IMR-90 (cell line): ENCODE data around the gene CUTA. TPM values are rescaled to one million over a fixed set of nuclear protein-coding genes. Genes with fewer than 3 reads are reported as not detected.

Experiments
- ATAC-seq: fragments of 200-7000 bp; cut with Tn5 transposase; 2 replicates; pipeline ENCODE4 v1.9.1; 2020; ENCODE audit warnings: low read depth, mild to moderate bottlenecking, moderate library complexity
- BruUV-seq: library from RNA; stranded (reverse); fragments of 400-500 nt; replicated peaks from 2 replicates; lab custom pipeline; 2021; lab: Mats Ljungman, UMichigan
- CTCF ChIA-PET: fragments of 300-600 bp; formaldehyde crosslinking; extraction: SDS; loops from one replicate; lab custom pipeline; 2021; ENCODE audit warnings: antibody characterized with exemption; lab: Yijun Ruan, JAX
- POLR2A ChIA-PET: fragments of 300-600 bp; sonication (Branson Sonifier 250); formaldehyde crosslinking; loops from one replicate; lab custom pipeline; 2022; ENCODE audit warnings: antibody characterized with exemption; ENCODE audit not compliant: unreplicated experiment; lab: Charles Lee
- DNase-seq: peaks from one replicate; pipeline ENCODE4 v3.0.0; 2013
- H2AFZ ChIP-seq: replicated peaks from 2 replicates; pipeline ENCODE3; 2013; ENCODE audit warnings: low read length, mild to moderate bottlenecking; ENCODE audit not compliant: poor library complexity
- H2AK5ac ChIP-seq: 2 replicates; pipeline ENCODE4 v1.6.1; 2013; ENCODE audit warnings: low read depth, low read length, inconsistent platforms
- H2AK9ac ChIP-seq: replicated peaks from 2 replicates; pipeline ENCODE3; 2013; ENCODE audit warnings: mild to moderate bottlenecking, low read depth, low read length, moderate library complexity; ENCODE audit not compliant: poor library complexity
- H2BK120ac ChIP-seq: 2 replicates; pipeline ENCODE4 v1.6.1; 2013; ENCODE audit warnings: low read depth, low read length, inconsistent platforms
- H2BK15ac ChIP-seq: 3 replicates; pipeline ENCODE4 v1.6.1; 2013; ENCODE audit warnings: low read depth, low read length, inconsistent platforms
- H2BK20ac ChIP-seq: 2 replicates; pipeline ENCODE4 v1.6.1; 2013; ENCODE audit warnings: low read depth, mild to moderate bottlenecking, inconsistent platforms, low read length, moderate library complexity
- H2BK5ac ChIP-seq: 2 replicates; pipeline ENCODE4 v1.6.1; 2013; ENCODE audit warnings: mild to moderate bottlenecking, low read depth, low read length, inconsistent platforms; ENCODE audit not compliant: poor library complexity, severe bottlenecking
- H3K14ac ChIP-seq: replicated peaks from 2 replicates; pipeline ENCODE4 v1.6.1; 2013; ENCODE audit warnings: low read depth, low read length, inconsistent platforms
- H3K18ac ChIP-seq: 2 replicates; pipeline ENCODE4 v1.6.1; 2013; ENCODE audit warnings: low read depth, low read length, control low read depth
- H3K23ac ChIP-seq: 2 replicates; pipeline ENCODE4 v1.6.1; 2013; ENCODE audit warnings: low read depth, low read length, inconsistent platforms
- H3K27ac ChIP-seq: 2 replicates; pipeline ENCODE4 v1.5.1; 2013; ENCODE audit warnings: mild to moderate bottlenecking, control low read depth, low read length; ENCODE audit not compliant: insufficient read depth
- H3K27me3 ChIP-seq: 2 replicates; pipeline ENCODE4 v1.6.1; 2013; ENCODE audit warnings: low read length; ENCODE audit not compliant: control insufficient read depth, insufficient read depth
- H3K36me3 ChIP-seq: 2 replicates; pipeline ENCODE4 v1.6.1; 2013; ENCODE audit warnings: low read length, mixed read lengths; ENCODE audit not compliant: control insufficient read depth, insufficient read depth
- H3K4ac ChIP-seq: 2 replicates; pipeline ENCODE4 v1.6.1; 2013; ENCODE audit warnings: low read depth, low read length, inconsistent platforms
- H3K4me1 ChIP-seq: 2 replicates; pipeline ENCODE4 v1.6.1; 2013; ENCODE audit warnings: low read length, mixed read lengths; ENCODE audit not compliant: control insufficient read depth, insufficient read depth
- H3K4me2 ChIP-seq: 2 replicates; pipeline ENCODE4 v1.6.1; 2013; ENCODE audit warnings: low read depth, mild to moderate bottlenecking, control low read depth, low read length, moderate library complexity
- H3K4me3 ChIP-seq: 2 replicates; pipeline ENCODE4 v1.5.1; 2013; ENCODE audit warnings: low read depth, mild to moderate bottlenecking, control low read depth, low read length, moderate library complexity; ENCODE audit not compliant: insufficient read depth
- H3K56ac ChIP-seq: 2 replicates; pipeline ENCODE4 v1.6.1; 2013; ENCODE audit warnings: low read length, inconsistent platforms; ENCODE audit not compliant: insufficient read depth; ENCODE audit errors: extremely low read depth
- H3K79me1 ChIP-seq, 2 experiments: 2 replicates each; pipeline ENCODE4 v1.6.1; 2013; ENCODE audit warnings: low read length in 2 of 2, inconsistent platforms in 1 of 2, low read depth in 1 of 2
- H3K9ac ChIP-seq: 2 replicates; pipeline ENCODE4 v1.6.1; 2013; ENCODE audit warnings: low read depth, low read length, control low read depth
- H3K9me1 ChIP-seq: 2 replicates; pipeline ENCODE4 v1.6.1; 2013; ENCODE audit warnings: low read length, inconsistent platforms; ENCODE audit not compliant: insufficient read depth
- H3K9me3 ChIP-seq: 2 replicates; pipeline ENCODE4 v1.6.1; 2013; ENCODE audit warnings: low read length; ENCODE audit not compliant: control insufficient read depth, insufficient read depth
- H4K20me1 ChIP-seq: 2 replicates; pipeline ENCODE4 v1.6.1; 2013; ENCODE audit warnings: low read length, inconsistent platforms; ENCODE audit not compliant: insufficient read depth
- H4K5ac ChIP-seq: 2 replicates; pipeline ENCODE4 v1.6.1; 2013; ENCODE audit warnings: mild to moderate bottlenecking, low read depth, low read length, control low read depth
- H4K8ac ChIP-seq, 2 experiments: 2 replicates each; pipeline ENCODE4 v1.6.1; 2013; ENCODE audit warnings: low read depth in 2 of 2, low read length in 2 of 2, control low read depth in 1 of 2, inconsistent platforms in 1 of 2
- H4K91ac ChIP-seq: 2 replicates; pipeline ENCODE4 v1.6.1; 2013; ENCODE audit warnings: low read depth, low read length, inconsistent platforms; ENCODE audit not compliant: insufficient read depth
- BHLHE40 ChIP-seq: fragments of 150-350 bp; IDR thresholded peaks from 2 replicates; pipeline ENCODE4 v1.6.1; 2016; ENCODE audit warnings: mild to moderate bottlenecking, low read depth, low read length
- CHD1 ChIP-seq: IDR thresholded peaks from 2 replicates; pipeline ENCODE4 v1.6.1; 2012; ENCODE audit warnings: low read depth, low read length, improper control_type of control experiment
- CTCF ChIP-seq: conservative IDR thresholded peaks from 2 replicates; pipeline ENCODE4 v1.5.1; 2012; ENCODE audit warnings: mild to moderate bottlenecking, low read depth, low read length, improper control_type of control experiment
- ELK1 ChIP-seq: fragments of 150-350 bp; IDR thresholded peaks from 2 replicates; pipeline ENCODE4 v1.6.1; 2016; ENCODE audit warnings: low read depth, mild to moderate bottlenecking, low read length, moderate library complexity, borderline replicate concordance
- FOS ChIP-seq: fragments of 150-350 bp; IDR thresholded peaks from 2 replicates; pipeline ENCODE4 v1.6.1; 2016; ENCODE audit warnings: low read depth, low read length
- MAFK ChIP-seq: IDR thresholded peaks from 2 replicates; pipeline ENCODE4 v1.6.1; 2012; ENCODE audit warnings: low read depth, low read length, improper control_type of control experiment
- MAZ ChIP-seq: IDR thresholded peaks from 2 replicates; pipeline ENCODE4 v1.6.1; 2012; ENCODE audit warnings: low read depth, mild to moderate bottlenecking, low read length, improper control_type of control experiment, moderate library complexity, borderline replicate concordance
- MXI1 ChIP-seq: IDR thresholded peaks from 2 replicates; pipeline ENCODE4 v1.6.1; 2012; ENCODE audit warnings: low read depth, mild to moderate bottlenecking, low read length, moderate library complexity, borderline replicate concordance
- NFE2L2 ChIP-seq: fragments of 150-350 bp; IDR thresholded peaks from 2 replicates; pipeline ENCODE4 v1.6.1; 2016; ENCODE audit warnings: low read depth, mild to moderate bottlenecking, low read length
- RAD21 ChIP-seq: IDR thresholded peaks from 2 replicates; pipeline ENCODE4 v1.6.1; 2012; ENCODE audit warnings: low read length, improper control_type of control experiment
- RCOR1 ChIP-seq: IDR thresholded peaks from 2 replicates; pipeline ENCODE4 v1.6.1; 2012; ENCODE audit warnings: mild to moderate bottlenecking, low read length, improper control_type of control experiment; ENCODE audit not compliant: insufficient replicate concordance
- SMC3 ChIP-seq: fragments of 150-350 bp; IDR thresholded peaks from 2 replicates; pipeline ENCODE4 v1.6.1; 2016; ENCODE audit warnings: low read depth, mild to moderate bottlenecking, antibody characterized with exemption, low read length, moderate library complexity
- USF2 ChIP-seq: fragments of 150-350 bp; IDR thresholded peaks from 2 replicates; pipeline ENCODE4 v1.6.1; 2017; ENCODE audit warnings: mild to moderate bottlenecking, antibody characterized with exemption, low read length, low read depth
- WGBS, 2 experiments: methylation state at CpG; one replicate each; pipeline versions ENCODE4 v1.1.5 to v1.1.7; 2013; ENCODE audit warnings: missing lambda C conversion rate in 2 of 2; ENCODE audit not compliant: insufficient read length in 1 of 2; ENCODE audit errors: extremely low coverage in 2 of 2; 5-methylcytosine and 5-hydroxymethylcytosine counted together
- dilution Hi-C: fragments of 300-500 bp; cut with HindIII; formaldehyde crosslinking; loops from one replicate; pipeline ENCODE4 v1.14.3; 2018; ENCODE audit warnings: low sequenced_read_pairs; ENCODE audit not compliant: unreplicated experiment
- in situ Hi-C: fragments of 300-500 bp; cut with MboI; formaldehyde crosslinking; loops from 3 replicates; pipeline ENCODE4 v1.14.3; 2019; ENCODE audit warnings: low sequenced_read_pairs, inconsistent platforms, mixed read lengths
- intact Hi-C: fragments of 100-400 bp; cut with micrococcal nuclease; formaldehyde crosslinking; loops from 2 replicates; pipeline ENCODE4 v1.10.0; 2022
- polyA plus RNA-seq, 3 experiments: library from polyadenylated mRNA; depleted of rRNA; stranded (reverse); fragments of >200 nt; gene quantifications; 2 replicates each; pipeline ENCODE4 v1.2.3, GENCODE V29; 2012; ENCODE audit warnings: low replicate concordance in 1 of 3
- total RNA-seq: library from RNA; depleted of rRNA; stranded (reverse); fragments of >200 nt; gene quantifications from 2 replicates; pipeline ENCODE4 v1.2.3, GENCODE V29; 2012

Gene CUTA
- total and polyA plus RNA-seq, 2 of the 4 experiments (the other 2 are of a cell fraction): 136 to 427 TPM

- H2BK20ac ChIP-seq: no peak overlapping the region
- H2BK120ac ChIP-seq: no peak overlapping the region
- in situ Hi-C loops (loop anchor here (10.0 kb wide), 1 partner anchor 252 kb away; no protein-coding TSS in a partner anchor), dilution Hi-C loops (no loop called here), intact Hi-C loops (loop anchor here (10.0 kb wide), 1 partner anchor 222 kb away; no protein-coding TSS in a partner anchor)
- BruUV-seq: no TSS peak
- H3K23ac ChIP-seq: no peak overlapping the region
- H3K4me3 ChIP-seq: no peak overlapping the region
- H4K91ac ChIP-seq: no peak overlapping the region
- peaks cover 26 to 42% of the 10 kb centered on the region in 2 experiments; a peak in 3 of 4 replicates for H3K79me1 ChIP-seq
- no peak overlapping the region for H3K4me2 ChIP-seq
- TF ChIP-seq BHLHE40: no peak
- TF ChIP-seq ELK1: no peak
- TF ChIP-seq MAZ: no peak
- TF ChIP-seq CTCF: no peak
- TF ChIP-seq MAFK: no peak
- no peak for TF ChIP-seq USF2
- TF ChIP-seq RCOR1: no peak
- no peak for TF ChIP-seq RAD21
- no peak for TF ChIP-seq CHD1
- no peak for TF ChIP-seq NFE2L2
- TF ChIP-seq FOS: no peak
- no peak for TF ChIP-seq SMC3
- TF ChIP-seq MXI1: no peak
- WGBS, 2 experiments: no CpG with 5 or more reads among the region's 4 CpGs
- no peak overlapping the region for H3K27ac ChIP-seq
- ATAC-seq: no peak
- no peak overlapping the region for H2AFZ ChIP-seq
- H3K36me3 ChIP-seq: peaks cover 26% of the 10 kb centered on the region
- no peak overlapping the region for H4K8ac ChIP-seq
- ChIA-PET CTCF (no interaction called here), POLR2A (no interaction called here)
- H3K4ac ChIP-seq: no peak overlapping the region
- DNase-seq: no peak
- no peaks in the 10 kb centered on the region for H4K20me1 ChIP-seq
- no peak overlapping the region for H3K18ac ChIP-seq
- no peak overlapping the region for H4K5ac ChIP-seq
- H2BK5ac ChIP-seq: no peak overlapping the region
- no peak overlapping the region for H3K14ac ChIP-seq
- H2BK15ac ChIP-seq: no peak overlapping the region
- H3K4me1 ChIP-seq: peaks cover 4% of the 10 kb centered on the region
- no peak overlapping the region for H2AK9ac ChIP-seq
- H3K9ac ChIP-seq: no peak overlapping the region
- no peak overlapping the region for H2AK5ac ChIP-seq
- H3K27me3 ChIP-seq: no peaks in the 10 kb centered on the region
- no peaks in the 10 kb centered on the region for H3K9me3 ChIP-seq
- peaks cover 3% of the 10 kb centered on the region; the same call in 1 of the 2 replicates for H3K9me1 ChIP-seq
- H3K56ac ChIP-seq: no peak overlapping the region
These were observed 34.6 kb upstream of the CUTA start for GRCh38 chr6:33452496-33452895.
